Islet of Langerhans (tissue), 1 donor: ENCODE data around the gene TXNDC17.
"Not testable (repeated sequence)": the region's sequence is repeated elsewhere in the genome, so short reads cannot be mapped to it uniquely, and the experiment has no call there.

ENCODE experiments used
- FAIRE-seq: peaks from one replicate; lab custom pipeline; 2011; peaks lifted over from hg19 to GRCh38; lab: Jason Lieb, UNC

Gene TXNDC17

DNA sequence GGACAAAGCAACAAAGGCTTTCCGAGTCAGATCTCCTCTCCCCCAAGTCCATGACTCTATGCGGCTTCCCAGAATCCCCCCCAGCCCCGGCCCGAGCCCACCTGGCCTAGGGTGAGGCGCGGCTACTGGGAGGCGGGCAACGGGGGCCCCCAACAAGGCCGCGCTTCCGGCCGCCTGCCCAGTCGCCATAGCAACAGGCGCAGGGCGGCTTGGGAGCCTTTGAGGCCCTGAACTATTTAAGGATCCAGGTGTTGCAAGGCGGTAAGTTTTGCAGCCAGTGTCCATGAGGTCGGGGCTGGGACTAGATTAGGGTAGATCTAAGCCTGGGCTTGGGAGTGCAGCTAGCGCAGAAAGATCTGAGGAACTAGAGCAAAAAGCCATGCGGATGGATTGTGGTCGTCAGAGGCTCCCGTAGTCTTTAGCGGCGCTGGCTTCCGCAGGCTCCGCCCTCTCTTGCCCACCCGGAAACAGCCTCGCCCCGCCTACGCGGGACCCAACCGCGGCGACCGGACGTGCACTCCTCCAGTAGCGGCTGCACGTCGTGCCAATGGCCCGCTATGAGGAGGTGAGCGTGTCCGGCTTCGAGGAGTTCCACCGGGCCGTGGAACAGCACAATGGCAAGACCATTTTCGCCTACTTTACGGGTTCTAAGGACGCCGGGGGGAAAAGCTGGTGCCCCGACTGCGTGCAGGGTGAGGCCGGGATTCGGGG, at the start of gene TXNDC17, which contains the start of gene KIAA0753:
Gene TXNDC17 (plus strand): TSS at position 525 of the 711 bp plus-strand sequence. CDS start 23 bp downstream, at position 548.
Gene KIAA0753 (minus strand): TSS at position 176 of the 711 bp plus-strand sequence. CDS start 5,608 bp downstream, outside the sequence.
- no peak for FAIRE-seq

DNA sequence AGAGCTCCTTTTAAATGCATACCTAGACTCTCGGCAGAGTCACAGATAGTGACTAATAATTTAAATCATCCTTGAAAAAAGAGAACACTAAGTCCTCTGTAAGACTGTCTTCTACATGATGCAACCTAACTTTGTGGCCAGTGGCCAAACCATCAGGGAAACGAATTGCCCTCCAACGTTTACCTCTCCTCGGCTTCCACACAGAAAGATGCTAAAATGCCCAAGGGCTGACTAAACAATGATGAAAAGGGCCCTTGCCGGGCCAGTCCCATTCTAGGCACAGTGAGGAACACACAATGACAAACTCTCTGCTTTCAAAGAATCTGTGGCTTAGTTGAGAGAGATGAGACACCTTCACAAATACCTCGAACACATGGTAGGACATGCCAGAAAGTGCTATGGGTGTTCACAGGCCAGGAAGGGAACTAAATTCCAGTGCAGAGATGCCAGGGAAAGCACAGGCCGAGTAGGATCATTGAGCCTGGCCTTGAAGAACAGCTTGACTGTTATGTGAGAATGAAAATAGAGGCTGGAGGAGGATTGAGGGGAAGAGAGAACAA, 49.2 kb upstream of the TXNDC17 start:
- no peak for FAIRE-seq

DNA sequence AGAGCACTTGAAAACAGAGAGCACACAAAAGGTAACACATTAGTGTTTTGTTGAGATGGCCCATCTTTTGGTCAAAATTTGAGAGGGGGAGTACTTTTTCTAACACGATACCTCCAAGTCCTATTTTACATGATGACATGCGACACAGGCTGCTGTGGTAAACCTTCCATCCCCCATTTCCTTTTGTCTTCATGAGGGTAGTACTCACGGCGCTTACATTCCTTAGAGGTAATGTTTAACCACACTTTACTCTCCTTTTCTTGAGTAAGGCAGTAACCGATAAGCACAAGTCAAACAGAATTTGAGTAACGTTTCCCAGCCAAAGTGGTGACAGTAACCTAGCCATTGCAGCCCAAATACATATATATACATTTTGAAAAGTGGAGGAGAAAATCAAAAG, 48.7 kb upstream of the TXNDC17 start:
- FAIRE-seq, result no peak

DNA sequence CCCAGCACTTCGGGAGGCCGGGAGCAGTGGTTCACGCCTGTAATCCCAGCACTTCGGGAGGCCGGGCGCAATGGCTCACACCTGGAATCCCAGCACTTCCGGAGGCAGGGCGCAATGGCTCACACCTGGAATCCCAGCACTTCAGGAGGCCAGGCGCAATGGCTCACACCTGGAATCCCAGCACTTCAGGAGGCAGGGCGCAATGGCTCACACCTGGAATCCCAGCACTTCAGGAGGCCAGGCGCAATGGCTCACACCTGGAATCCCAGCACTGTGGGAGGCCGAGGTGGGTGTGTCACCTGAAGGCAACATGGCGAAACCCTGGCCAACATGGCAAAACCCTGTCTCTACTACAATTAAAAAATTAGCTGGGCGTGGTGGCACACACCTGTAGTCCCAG, 47.5 kb upstream of the TXNDC17 start:
- not testable (repeated sequence) for FAIRE-seq

DNA sequence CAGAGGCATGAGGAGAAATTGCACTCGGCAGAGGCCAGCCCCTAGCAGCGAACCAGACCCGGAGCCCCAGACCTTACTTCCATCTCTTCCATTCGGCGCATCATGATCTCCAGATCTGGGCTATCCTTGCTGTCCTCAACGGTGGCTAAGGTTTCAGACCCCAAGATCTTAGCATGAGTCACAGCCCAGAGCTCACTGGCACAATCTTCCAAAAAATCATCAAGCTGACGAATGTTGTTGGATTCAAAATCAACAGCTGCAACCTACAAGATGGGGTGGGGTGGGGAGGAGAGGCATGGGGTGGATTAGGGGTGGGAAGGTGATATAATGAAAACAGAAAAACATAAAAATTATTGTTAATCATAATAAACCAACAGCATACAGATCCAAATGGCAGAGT, 44.8 kb upstream of the TXNDC17 start:
- no peak for FAIRE-seq

DNA sequence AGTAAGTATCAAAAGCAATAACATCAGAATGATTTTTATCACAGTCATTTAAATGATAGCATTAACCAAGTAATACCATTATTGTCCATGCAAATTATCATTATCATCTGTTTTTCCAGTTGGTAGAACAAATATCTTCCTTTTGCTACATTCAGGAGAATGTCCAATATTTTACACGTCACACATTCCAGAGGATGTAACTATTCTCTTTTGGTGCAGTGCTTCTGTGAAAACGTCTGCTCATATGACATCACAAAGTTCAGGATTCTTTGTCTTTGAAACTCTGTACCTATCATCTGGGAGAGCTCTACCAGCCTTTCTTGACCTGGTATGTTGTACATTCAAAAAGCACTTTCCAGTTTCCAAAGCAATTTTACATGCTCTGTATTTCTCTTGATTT, 44.3 kb upstream of the TXNDC17 start:
- no peak for FAIRE-seq

DNA sequence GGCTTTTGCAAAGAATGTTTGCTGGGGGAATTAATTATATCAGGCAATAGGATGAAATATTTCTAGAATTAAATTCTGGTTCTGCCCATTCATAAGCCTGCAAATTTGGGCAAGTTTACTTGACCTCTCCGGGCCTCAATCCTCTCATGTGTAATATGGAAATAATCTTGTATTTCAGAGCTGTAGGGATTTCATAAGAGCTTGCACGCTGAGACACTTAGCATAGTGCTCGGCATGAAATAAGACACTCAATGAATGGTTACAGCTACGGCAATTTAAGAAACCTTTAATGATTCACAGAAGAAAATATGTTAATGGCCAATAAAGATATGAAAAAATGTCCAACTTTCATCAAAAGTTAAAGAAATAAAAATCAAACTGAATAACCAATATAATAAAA, 43.9 kb upstream of the TXNDC17 start:
- FAIRE-seq, result no peak

DNA sequence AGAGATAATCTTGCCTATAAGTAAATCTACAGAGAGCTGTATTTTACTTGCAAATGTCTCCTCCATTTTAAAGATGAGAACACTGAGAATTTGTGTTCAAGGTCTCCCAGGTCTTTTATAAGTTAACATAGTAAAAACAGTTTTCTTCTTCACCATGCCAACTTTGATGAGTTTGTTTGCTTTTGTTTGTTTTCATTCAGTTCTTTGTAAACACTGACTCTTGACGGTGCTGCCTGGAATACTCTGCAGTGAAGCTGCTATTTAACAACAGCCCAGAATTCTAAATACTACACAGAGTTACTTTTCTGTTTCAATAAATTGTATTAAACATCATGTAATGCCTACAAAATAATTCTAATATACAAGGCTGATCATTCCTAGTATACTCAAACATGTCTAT, 43.1 kb upstream of the TXNDC17 start:
- FAIRE-seq, result no peak

DNA sequence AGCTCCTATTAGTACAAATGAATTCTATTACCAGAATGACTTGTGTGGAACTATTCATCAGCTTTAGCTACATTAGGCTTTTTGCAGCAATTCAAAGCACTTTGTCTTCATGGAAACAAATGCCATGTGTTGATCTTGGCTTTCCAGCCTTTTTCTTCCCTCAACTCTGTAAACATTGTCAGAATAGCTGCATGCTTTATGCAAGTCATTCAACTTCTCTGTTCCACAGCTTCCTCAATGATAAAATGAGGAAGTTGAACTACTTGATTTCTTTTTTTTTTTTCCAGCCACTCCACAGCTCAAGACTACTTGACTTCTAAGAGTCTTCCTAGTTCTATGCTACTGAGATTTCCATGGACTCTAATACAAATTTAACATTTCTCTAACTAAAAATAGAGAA, 41.5 kb upstream of the TXNDC17 start:
- FAIRE-seq, result no peak

DNA sequence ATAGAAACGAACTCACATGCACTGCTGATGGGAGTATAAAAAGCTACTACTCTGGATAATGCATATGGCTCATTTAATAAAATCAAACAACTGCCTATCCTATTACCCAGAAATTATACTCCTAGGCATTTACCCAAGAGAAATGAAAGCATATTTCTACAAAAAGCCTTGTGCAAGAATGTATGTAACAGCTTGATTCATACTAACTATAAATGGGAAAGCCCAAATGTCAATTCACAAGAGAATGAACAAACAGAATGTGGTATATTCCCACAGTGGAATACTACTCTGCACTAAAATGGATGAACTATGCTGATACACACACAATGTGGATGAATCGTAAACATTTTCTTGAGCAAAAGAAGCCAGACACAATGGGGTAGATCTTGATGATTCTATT, 38.7 kb upstream of the TXNDC17 start:
- no peak for FAIRE-seq

DNA sequence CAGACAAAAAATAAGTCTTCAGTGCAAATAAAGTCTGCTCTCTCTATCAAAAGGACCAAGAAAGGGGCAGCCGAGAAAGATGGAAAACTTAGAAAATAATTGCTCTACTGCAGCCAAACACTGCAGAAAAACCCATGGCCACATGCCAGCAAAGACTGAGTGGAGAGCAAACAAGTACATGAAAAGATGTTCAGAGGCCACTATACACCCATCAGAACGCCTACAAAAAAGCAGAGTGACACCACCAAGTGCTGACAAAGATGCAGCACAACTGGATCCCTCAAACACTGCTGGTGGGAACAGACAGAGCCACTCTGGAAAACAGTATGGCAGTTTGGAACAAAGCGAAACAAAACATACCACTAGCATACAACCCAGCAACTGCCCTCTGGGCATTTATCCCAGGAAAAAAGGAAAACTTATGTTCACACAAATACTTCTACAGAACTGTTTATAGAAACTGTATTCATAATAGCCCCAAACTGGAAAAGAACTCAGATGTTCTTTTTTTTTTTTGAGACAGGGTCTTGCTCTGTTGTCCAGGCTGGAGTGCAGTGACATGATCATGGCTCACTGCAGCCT, 37.0 kb upstream of the TXNDC17 start:
- FAIRE-seq, result no peak

DNA sequence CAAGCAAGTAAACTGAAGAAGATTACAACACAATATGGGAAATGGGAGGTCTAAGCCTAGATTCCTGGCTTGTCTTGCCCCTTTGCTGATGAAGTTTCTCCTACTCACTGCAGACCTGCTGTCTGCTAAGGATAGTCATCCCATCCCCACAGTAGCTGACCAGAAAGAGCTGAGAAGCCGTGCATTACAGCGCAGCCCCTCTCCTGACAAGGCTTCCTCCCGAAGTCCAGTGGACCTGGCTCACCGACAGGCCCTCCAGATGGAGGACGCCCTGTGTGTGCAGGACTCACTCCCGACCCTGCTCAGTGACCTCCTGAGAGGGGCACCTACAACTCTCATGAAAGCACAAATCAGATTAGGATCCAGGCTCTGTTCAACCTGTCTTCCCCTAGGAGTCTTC, 35.7 kb upstream of the TXNDC17 start:
- FAIRE-seq, result no peak

DNA sequence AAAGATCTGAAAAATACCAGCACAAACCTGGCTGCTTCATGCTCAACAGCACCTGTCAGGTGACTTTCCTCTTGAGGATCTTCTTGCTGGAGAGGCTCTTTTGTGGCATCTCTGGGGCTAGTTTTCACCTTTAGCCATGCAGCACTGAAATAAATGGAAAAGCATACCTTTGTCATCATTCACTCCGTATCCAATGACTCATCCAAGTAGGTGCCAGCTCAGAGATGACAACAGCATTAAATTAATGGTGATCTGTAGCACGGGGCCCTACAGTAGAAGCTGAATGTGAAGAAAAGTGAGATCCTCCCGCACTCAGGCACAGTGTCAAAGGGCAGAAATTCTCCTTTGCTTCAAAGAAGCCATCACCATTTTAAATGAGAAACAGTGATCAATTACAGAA, 32.5 kb upstream of the TXNDC17 start:
- no peak for FAIRE-seq

DNA sequence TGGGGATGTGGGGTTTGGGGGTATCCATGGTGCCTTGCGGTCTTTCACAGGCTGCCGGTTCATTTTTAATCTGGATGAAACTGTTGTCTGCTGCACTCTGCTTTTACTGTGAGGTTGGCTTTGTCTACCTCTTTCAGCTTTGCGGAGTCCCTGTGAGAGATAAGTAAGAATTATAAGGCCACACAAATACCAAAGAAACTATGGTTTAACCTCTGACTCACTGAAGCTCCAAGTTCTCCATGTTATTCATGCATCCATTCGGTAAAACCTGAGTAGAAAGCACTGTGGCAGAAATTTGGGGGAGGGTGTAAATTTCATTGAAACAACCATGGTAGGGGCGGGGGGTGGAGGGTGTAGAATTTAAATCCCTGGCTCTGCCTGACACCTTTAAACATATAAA, 30.8 kb upstream of the TXNDC17 start:
- FAIRE-seq, result no peak

DNA sequence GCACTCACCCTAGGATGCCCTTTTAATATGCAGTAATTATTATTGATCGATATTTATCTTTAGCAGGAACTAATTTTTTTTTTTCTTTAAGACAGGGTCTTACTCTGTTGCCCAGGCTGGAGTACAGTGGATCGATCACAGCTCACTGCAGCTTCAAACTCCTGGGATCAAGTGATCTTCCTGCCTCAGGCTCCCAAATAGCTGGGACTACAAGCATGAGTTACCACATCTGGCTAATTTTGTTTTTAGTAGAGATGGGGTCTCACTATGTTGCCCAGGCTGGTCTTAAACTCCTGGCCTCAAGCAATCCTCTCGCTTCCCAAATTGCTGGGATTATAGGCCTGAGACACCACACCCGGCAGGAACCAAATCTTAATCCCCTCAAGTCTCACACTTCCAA, 29.6 kb upstream of the TXNDC17 start:
- no peak for FAIRE-seq

DNA sequence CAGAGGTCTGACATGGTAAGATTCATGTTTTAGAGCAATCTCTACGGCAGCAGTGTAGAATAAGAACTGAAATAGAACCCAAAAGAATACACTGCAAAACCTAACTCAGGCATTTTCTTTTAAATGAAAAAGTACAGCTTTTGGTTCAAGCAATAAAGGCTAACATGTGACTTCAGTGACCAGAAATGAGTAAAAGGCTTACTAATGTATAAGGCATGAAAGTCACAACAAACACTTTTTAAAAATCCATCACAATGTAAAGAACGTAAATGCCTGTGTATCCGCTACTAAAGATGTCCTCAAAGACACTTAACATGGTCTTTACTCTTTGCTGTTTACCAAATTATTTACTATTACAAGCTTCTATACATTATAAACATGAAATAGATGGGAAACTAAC, 16.9 kb upstream of the TXNDC17 start:
- FAIRE-seq, result no peak

DNA sequence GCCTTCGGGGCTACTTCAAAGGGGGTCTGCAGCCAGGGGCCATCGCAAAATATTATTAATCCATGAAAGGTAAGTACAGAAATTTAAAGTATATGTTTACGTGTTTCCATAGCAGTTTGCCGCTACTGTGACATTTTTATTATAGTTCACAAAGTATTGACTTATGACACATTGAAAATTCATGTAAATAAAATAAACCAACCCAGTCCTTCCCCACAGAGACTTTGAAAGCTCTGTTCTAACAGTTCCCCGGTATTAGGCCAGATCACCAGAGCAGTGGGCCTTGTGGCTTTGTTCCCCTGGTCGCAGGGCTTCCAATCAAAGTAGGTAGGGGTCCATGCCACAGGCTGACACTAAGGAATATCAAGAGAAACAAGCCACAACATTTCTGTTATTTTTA, 14.2 kb upstream of the TXNDC17 start:
- FAIRE-seq, result no peak

DNA sequence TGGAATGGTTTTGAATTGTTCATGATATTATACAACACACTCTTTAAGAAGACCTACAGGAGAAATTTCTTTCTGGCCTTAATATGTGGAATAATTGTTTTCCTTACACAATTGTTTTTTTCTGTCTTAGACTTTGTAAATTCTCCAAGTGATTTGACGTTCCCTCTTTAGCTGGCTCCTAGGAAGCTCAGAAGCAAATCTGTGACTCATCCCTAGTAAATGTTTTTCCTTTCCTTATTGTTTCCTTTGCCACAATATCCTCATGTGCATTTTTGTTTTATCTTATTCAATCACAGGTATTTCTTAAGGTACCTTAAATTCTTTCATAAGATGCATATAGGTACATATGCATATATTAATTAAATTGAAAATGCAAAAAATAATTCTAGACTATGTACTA, 13.8 kb upstream of the TXNDC17 start:
- no peak for FAIRE-seq

DNA sequence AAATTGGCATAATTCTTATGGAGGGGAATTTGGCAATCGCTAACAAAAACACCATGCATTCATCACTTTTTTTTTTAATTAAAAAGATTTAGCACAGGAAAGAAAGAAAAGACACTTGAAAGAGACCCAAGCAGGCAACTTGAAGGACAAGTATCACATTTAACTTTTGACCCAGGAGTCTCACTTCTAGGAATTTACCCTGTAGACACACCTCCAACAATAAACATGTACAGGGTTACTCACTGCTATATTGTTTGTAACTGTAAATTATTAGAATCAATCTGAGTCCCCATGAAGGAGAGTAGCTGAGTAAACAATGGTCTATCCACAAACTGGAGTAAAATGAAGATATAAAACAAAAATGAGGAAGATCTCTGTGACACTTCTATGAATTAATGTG, 10.5 kb upstream of the TXNDC17 start:
- no peak for FAIRE-seq

DNA sequence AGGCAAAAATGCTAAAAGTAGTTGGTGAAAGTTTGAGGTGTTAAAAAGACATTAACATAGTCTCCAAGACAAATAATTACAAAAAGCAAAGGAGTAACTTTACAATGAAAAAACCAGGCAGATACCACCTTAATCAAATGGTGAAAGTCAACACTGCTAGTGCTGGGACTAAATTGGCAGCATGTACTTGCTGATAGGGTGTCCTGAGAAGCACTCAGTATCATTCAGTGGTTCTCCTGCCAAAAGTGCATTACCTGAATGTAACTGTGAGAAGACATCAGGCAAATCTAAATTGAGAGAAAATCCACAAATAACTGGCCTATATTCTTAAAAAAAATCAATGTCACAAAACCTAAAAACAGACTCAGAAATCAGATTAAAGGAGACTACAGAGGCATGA, 8.3 kb upstream of the TXNDC17 start:
- no peak for FAIRE-seq

DNA sequence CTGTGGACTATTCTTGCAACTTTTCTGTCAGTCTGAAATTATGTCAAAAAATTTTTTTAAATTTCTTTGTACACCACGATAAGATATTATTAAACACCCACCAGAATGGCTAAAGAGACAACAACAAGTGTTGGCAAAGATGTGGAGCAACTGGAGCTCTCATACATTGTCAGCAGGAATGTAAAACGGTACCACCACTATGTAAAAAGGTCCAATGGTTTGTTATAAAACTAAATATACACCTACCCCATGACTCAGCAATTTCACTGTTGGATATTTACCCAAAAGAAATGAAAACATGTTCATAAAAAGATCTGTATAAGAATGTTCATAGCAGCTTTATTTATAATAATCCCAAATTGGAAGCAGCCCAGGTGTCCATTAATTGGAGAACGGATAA, 7.6 kb upstream of the TXNDC17 start:
- FAIRE-seq, result no peak

DNA sequence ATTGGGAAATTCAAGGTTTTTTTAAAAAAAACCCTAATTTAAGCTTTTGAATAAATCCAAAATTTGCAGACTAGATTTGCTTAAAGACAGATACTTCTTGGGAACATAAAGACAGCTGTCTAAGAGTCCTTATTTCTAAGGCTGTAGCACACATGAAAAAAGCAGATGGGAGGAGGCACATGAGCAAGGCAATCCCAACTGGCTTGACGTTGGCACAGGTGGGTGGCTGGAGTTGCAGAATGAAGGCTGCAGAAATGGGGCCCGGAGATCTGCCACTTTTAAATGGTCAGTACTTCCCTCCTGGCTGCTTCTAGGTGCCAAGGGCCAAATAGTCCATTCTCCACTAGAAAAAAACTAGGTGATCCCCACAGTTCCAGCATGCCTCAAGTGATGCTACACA, 4.8 kb upstream of the TXNDC17 start:
- no peak for FAIRE-seq

DNA sequence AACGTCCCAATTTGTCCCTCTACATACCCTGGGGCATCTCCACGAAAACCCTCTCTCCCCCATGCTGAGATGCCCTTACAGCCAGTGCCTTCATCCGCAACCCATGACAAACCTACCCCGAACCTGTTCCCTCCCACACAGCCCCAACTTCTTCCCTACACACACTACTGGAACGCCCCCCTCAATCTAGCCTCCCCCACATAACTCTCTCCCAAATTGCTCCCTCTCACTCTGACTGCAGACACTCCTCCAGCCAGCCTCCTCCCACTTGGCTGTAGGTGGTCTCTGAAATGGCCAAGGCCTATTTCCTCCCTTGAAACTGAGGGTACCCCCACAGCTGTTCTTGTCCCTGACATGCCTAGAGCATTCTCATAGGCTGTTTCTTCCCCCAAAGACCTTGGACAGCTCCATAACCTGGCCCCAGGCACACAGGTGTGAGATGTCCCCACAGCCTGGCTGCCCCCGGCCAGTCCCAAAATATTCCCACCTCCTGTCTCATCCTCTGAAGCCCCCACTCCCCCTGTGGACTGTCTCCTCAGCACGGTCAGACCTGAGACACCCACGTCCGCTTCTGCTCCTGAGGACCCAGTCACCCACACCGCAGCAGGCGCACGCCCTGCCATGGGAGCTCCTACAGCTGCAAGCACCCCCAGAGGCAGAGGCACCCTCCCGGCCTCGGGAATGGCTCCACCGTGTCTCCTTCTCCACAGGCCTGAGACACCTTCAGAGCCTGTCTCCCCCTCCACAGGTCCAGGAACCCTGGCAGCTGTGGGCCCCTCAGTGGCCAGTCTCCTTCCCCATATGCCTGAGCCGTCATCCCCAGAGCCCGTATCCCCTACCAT, 4.0 kb upstream of the TXNDC17 start:
- FAIRE-seq, result no peak
